Smooth muscle cell of the brain vasculature (primary cell): ENCODE results near the gene PTPRM.

Source experiments
- DNase-seq: peaks from one replicate; pipeline ENCODE4 v3.0.0-alpha.2; 2012; ENCODE audit warnings: low read depth, low spot score

The PTPRM gene

GRCh38 chr18:7567474-7568425 is 634 bp downstream of the PTPRM start:
- DNase-seq: no peak

- no peak for DNase-seq
Observed at GRCh38 chr18:7568426-7568825, 1.3 kb downstream of the PTPRM start.

- DNase-seq: no peak
Observed at GRCh38 chr18:7571626-7572025, 4.5 kb downstream of the PTPRM start.

GRCh38 chr18:7572822-7573221 is 5.7 kb downstream of the PTPRM start:
- DNase-seq: no peak

GRCh38 chr18:7575465-7576028 is 8.4 kb downstream of the PTPRM start:
- DNase-seq: no peak

- no peak for DNase-seq
Observed at GRCh38 chr18:7576077-7576476, 9.0 kb downstream of the PTPRM start.

- DNase-seq: no peak
Observed at GRCh38 chr18:7576685-7577084, 9.6 kb downstream of the PTPRM start.

- DNase-seq: no peak
Observed at GRCh38 chr18:7577706-7578105, 10.6 kb downstream of the PTPRM start.

GRCh38 chr18:7579176-7579917 is 12.2 kb downstream of the PTPRM start:
- DNase-seq: no peak

- no peak for DNase-seq
Observed at GRCh38 chr18:7579918-7580542, 12.9 kb downstream of the PTPRM start.

- DNase-seq: no peak
Observed at GRCh38 chr18:7584646-7585275, 17.6 kb downstream of the PTPRM start.

GRCh38 chr18:7585276-7585670 is 18.2 kb downstream of the PTPRM start:
- no peak for DNase-seq

- DNase-seq: no peak
Observed at GRCh38 chr18:7586379-7586778, 19.3 kb downstream of the PTPRM start.

- no peak for DNase-seq
Observed at GRCh38 chr18:7590826-7591560, 23.9 kb downstream of the PTPRM start.

- DNase-seq: no peak
Observed at GRCh38 chr18:7592305-7593071, 25.4 kb downstream of the PTPRM start.

GRCh38 chr18:7593218-7593819 is 26.2 kb downstream of the PTPRM start:
- no peak for DNase-seq

GRCh38 chr18:7596147-7596546 is 29.0 kb downstream of the PTPRM start:
- DNase-seq: no peak

- DNase-seq: no peak
Observed at GRCh38 chr18:7597500-7597899, 30.4 kb downstream of the PTPRM start.

GRCh38 chr18:7598167-7599047 is 31.3 kb downstream of the PTPRM start:
- no peak for DNase-seq
